Right lobe of liver (tissue), 4 donors: ENCODE results near the gene COL1A1.

ENCODE experiments used
- CTCF ChIP-seq, 4 donors: fragments of 200-600 bp in 3 of 4; fragments of 450-650 bp in 1 of 4; IDR thresholded peaks; one replicate each; pipeline versions ENCODE4 v1.5.1 to v1.8.0; 2016 to 2022; ENCODE audit warnings: antibody characterized with exemption in 4 of 4, mild to moderate bottlenecking in 2 of 4
- POLR2A ChIP-seq: fragments of 450-650 bp; IDR thresholded peaks from one replicate; pipeline ENCODE4 v1.6.1; 2017; ENCODE audit warnings: antibody characterized with exemption, mild to moderate bottlenecking
- donor health status: DM: no; HTN: no; CAD: no.
- donor health status: DM: no; HTN: no; CAD: no.
- donor health status: DM: no; HTN: yes; CAD: no.

- TF ChIP-seq POLR2A = peak; percentile 18
- TF ChIP-seq CTCF (IDR thresholded peaks at IDR 0.05) = no peak
These were observed 18.6 kb upstream of the COL1A1 start for GRCh38 chr17:50219939-50220465.
